Activated CD4-positive, alpha-beta T cell treated with anti-CD3 and anti-CD28 coated beads, Interleukin-2, amount 50 U/mL, for 4 hours (primary cell): Measurements from ENCODE around the gene ZW10.
"Not testable (repeated sequence)": the region's sequence is repeated elsewhere in the genome, so short reads cannot be mapped to it uniquely, and the experiment has no call there.

Experiments
- DNase-seq, 2 experiments: peaks; one replicate each; pipeline ENCODE4 v3.0.0-alpha.2; 2020

The ZW10 gene

GRCh38 chr11:113736323-113736722 lies 37.2 kb downstream of the ZW10 start:
- no peak for DNase-seq

DNA sequence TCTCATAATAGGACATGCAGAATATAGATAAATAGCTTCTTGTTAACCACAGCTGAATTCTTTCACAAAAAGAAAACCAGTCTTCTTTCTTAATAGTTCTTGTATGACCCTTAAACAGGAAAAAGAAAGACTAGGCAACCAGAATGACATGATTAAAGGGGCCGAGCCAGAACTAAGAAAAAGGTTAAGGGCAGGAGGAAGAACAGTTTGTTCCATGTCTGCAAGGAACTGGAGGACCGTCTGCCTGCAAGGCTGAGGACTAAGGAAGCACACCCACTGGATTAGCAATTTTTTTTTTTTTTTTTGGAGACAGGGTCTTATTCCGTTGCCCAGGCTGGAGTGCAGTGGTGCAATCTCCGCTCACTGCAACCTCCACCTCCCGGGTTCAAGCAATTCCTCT lies 41.4 kb downstream of the ZW10 start:
- no peak for DNase-seq

DNA sequence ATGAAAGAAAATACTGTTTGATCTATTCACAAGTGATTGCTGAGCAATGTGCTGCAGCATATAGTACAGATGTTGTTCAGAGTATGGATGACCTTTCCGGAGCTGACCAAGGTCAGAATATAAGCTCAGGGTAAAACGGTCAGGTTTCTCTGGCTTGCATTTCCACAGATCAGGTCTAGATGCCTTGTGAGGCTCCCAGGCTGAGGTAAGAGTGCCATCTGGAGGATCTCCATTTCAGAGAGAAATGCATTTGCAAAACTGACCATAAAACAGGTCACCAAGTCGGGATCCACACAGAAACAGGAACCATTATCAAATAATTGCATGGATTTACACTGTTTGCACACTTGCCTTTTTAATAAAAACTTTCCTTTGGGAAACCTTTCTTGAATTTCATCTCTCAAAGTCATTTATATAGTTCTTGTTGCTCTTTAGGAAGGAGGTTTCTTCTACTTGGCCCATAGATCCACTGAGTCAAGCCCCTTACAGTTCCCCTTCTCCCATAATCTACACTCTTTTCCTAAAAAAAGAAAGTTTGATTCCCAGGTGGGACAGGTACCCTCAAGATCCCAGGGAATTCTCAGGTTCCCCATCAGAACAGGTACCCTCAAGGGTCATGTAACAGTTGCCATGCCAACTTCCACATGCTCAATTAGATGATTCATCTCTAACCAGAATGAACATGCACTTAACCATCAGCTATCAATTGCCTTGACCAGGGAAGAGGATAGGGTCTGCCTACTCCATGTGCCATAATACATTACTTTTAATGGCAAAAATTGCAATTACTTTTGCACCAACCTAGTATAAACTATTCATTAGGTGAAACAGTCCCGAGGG lies 42.4 kb downstream of the ZW10 start:
- DNase-seq = no peak

DNA sequence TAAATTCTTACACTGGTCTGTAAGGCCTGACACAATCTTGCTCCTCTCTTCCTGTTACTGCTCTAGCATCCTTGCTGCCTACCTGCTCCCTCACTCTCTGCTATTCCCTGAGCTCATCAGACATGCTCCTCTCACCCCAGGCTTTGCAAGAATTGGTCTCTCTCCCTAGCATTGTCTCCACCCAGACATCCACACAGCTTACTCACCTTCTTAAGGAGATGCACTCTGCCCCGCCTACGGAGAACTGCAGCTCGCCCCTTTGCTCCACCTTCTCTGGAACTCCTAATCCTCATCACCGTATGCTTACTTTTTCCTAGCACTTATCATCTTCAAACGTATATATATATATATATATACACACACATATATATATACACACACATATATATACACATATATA lies 44.0 kb downstream of the ZW10 start:
- DNase-seq = no peak

GRCh38 chr11:113728814-113729213 lies 44.7 kb downstream of the ZW10 start:
- DNase-seq = no peak

DNA sequence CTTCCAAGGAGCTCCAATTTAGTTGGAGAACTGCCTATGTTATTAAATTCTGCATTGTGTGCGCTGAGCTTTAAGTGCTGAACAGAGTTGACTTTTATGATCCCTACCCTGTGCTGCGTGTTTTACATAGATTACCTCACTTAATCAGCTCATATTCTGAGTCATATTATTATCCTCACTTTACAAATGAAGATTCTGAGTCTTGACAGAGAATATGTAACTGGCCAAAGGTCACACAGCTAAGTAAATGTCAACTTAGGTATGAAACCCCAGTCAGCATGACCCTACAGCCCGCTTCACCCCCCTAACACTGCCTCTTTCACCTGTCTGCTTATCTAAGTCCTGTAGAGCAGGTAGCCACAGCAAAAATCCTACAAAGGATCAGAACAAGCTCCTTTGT lies 47.6 kb downstream of the ZW10 start:
- no peak for DNase-seq

DNA sequence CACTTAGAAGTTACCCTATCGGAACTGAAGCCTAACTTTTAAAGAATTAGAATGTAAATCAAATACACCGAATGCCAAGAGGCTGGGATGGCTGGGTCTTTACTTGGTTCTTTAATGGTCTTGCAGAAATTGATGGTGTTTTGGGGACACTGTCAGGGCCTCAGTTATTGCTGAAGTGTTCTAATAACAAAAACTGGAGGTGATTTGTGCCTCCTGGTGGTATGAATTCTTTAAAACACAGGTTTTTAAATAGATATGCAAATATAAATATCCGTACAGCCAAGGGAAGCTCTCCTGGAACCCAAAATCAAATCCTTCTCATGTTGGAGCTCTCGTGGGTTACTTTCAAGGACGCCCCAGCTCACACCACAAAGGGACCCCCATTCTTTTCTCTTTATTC lies 48.1 kb downstream of the ZW10 start:
- DNase-seq = no peak

DNA sequence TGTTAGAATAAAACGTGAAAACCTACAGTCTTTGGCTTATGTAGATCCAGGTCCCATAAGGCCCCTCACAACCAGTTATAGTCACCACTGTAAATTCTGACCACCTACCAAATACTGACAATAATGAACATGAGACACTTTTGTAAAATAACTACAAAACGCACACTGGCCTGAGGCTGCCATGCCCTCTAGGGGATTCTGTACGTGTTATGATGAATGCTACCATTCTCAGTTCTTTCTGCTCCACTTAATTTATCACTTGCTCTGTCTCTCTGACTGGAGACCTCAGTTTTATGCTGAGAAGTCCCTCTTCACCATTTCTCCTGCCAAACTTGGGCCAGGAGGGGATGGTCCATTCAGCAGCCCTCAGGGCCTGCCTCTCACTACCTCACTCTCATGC lies 48.7 kb downstream of the ZW10 start:
- no peak for DNase-seq

DNA sequence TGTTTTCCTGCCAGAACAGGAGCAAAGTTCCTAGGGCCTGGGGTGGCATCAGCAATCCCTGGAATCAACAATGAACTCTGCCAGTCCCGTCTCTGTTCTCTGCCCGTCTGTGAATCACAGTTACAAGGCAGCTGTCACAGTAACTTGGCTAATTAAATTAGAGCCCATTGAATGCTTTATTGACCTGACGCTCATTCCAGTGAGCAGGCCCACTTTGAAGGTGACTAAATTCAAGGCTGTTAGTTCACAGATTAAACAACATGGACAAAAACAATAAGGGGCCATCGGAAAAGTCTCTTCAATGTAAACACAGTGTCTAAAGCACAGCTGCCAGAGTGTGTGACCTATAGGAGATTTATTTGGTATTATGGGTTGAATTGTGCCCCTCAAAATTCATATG lies 49.7 kb downstream of the ZW10 start:
- no peak for DNase-seq

DNA sequence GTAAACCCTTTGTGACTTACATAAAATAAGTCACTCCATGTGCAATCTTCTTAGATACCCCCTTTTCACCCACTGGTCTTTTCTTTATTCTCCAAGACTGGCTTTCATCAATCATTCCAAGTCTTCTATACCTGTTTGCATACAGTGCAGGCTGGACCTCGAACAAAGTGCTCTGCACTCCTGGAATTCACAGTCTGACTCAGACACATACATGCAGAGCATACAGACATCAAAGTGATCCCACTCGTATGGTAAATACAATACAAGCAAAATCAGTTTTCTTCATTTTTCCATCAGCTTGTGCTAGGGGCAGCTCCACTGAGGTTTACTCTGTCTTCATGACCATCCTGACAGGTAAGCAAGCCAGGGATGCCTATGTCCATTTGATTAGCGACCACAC lies 50.6 kb downstream of the ZW10 start:
- DNase-seq = no peak

DNA sequence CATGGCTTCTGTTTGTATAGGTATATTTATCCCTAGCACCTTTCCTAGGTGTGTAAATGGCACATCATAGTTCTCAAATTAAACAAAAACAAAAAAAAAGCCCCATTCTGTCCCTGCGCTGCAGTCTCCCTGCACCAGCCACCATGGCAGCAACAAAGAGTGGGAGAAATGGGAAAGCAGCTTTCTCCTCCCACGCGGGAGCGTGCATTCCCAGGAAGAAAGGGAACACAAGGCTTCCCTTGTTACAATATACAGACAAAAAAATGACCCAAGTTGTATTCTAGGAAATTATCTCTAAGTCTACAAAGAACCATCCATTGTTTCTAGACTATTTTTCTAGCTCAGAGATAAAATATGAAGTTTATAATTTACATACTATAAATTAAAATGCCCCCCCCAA lies 51.3 kb downstream of the ZW10 start:
- no peak for DNase-seq

DNA sequence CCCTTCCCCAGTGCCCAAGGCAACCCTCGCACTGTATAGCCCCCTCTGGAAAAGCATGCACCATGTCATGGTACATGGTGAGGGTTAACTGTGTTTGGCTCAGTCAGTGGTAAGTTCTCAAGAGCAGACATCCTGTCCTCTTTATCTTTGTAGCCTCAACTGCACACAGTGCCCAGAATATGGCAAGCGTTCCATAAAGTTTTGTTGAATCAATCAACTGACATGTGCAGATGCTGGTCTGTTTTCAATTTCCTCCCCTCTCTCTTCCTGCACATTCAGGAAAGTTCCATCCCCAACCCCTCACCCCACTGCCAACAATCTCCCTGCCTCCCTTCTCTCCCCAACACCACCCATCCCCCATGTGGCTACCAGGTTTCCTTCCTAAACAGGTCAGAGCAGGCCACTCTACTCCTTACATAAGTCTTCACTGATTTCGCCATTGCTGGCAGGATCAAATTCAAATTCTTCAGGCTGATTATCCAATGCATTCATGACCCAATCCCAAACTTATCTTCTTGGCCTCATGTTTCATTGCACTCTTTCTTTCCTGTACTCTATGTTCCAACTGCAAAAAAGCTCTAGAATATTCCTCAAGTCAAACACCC lies 51.9 kb downstream of the ZW10 start:
- DNase-seq = no peak

DNA sequence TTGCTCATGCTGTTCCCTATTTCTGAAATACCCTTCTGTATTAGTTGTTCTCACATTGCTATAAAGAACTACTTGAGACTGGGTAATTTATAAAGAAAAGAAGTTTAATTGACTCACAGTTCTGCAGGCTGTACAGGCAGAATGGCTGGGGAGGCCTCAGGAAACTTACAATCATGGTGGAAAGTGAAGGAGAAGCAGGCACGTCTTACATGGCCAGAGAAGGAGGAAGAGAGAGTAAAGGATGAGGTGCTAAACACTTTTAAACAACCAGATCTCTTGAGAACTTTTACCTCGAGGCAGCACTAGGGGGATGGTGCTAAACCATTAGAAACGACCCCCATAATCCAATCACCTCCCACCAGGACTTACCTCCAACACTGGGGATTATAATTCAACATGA lies 53.0 kb downstream of the ZW10 start:
- not testable (repeated sequence) for DNase-seq

- no peak for DNase-seq
Observed at GRCh38 chr11:113715882-113716625, 57.4 kb downstream of the ZW10 start.

DNA sequence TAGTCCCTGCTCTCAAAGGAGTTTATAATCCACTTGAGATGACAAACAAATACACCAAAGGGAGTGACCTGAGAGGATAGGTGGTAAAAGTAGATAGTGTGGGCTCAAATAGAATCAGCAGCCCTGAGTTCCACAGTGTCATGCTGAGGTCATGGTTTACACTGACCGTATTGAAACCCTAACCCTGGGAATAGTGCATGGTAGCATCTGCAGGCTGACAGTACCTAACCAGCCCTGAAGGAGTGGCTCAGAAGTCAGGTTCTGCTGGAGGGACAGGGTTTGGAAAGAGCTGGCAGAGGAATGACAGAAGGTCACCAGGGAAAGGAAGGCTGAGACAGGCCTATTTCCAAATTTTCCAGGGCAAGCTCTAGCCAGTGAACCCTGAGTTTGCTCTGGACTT lies 58.2 kb downstream of the ZW10 start:
- no peak for DNase-seq

GRCh38 chr11:113710989-113711388 lies 62.5 kb downstream of the ZW10 start:
- no peak for DNase-seq

- DNase-seq = no peak
Observed at GRCh38 chr11:113705871-113706655, 67.4 kb downstream of the ZW10 start, which contains the start of gene TMPRSS5. Gene TMPRSS5, minus strand, starts transcription at chr11:113706308. Its CDS starts 84 bp downstream, at chr11:113706224.

GRCh38 chr11:113703551-113703950 lies 69.9 kb downstream of the ZW10 start:
- DNase-seq = not testable (repeated sequence)

DNA sequence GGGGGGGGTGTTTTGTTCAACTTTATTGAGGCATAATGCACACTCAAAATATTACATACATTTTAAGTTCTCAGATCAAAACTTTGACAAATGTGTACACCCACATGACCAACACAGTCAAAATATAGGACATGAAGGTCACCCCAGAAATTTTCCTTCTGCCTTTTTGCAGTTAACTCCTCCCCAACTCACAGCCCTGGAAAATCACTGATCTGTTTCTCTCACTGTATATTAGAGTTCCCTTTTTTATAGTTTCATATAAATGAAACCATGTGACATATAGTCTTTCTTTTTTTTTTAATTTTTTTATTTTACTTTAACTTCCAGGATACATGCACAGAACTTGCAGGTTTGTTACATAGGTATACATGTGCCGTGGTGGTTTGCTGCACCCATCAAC lies 72.0 kb downstream of the ZW10 start:
- no peak for DNase-seq

GRCh38 chr11:113698515-113698914 lies 75.0 kb downstream of the ZW10 start:
- no peak for DNase-seq

DNA sequence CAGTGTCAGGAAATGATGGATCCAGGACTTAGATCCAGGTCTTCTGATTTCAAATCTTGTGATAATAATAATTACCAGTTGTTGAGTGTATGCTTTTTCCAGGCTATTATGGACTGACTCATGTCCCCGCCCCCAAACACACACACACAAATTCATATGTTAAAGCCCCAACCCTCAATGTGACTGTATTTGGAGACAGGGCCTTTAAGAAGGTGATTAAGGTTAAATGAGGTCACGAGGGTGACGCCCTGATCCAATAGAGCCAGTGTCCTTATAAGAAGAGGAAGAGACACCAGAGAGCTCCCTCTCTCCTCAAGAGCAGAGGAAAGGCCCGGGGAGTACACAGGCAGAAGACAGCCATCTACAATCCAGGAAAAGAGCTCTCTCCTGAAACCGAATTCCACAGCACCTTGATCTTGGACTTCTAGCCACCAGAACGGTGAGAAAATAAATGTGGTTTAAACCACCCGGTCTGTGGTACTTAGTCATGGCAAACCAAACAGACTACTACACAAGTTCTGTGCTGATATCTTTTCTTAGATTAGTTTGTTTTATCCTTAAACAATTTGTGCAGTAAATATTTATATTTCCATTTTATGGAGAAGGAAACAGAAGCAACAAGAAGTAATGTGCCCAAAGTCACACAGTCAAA lies 75.6 kb downstream of the ZW10 start:
- DNase-seq = no peak

GRCh38 chr11:113697111-113697510 lies 76.4 kb downstream of the ZW10 start:
- DNase-seq = no peak

GRCh38 chr11:113695207-113695606 lies 78.3 kb downstream of the ZW10 start:
- no peak for DNase-seq
